HepG2 (cell line): ENCODE results near the gene ZDHHC19. TPM values are rescaled to one million over a fixed set of nuclear protein-coding genes. Genes with fewer than 3 reads are reported as not detected.

Experiments used
- ADNP ChIP-seq: sonication (generic); formaldehyde crosslinking; IDR thresholded peaks from 2 replicates; pipeline ENCODE4 v1.4.0; 2020; ENCODE audit warnings: missing genetic modification reagents
- ATF7-NPFF ChIP-seq: sonication (generic); formaldehyde crosslinking; IDR thresholded peaks from 2 replicates; pipeline ENCODE4 v1.8.1; 2023; ENCODE audit warnings: mild to moderate bottlenecking, low read depth, missing genetic modification reagents, moderate library complexity
- CHCHD3 ChIP-seq: sonication (generic); formaldehyde crosslinking; IDR thresholded peaks from 2 replicates; pipeline ENCODE4 v1.8.0; 2022; ENCODE audit warnings: mild to moderate bottlenecking, missing genetic modification reagents, moderate library complexity
- HHEX ChIP-seq: IDR thresholded peaks from 2 replicates; pipeline ENCODE4 v1.6.1; 2016; ENCODE audit warnings: control low read depth
- HOXA9 ChIP-seq: sonication (generic); formaldehyde crosslinking; IDR thresholded peaks from 2 replicates; pipeline ENCODE4 v1.8.1; 2022; ENCODE audit warnings: missing genetic modification reagents, mild to moderate bottlenecking, moderate library complexity, borderline replicate concordance
- KDM2A ChIP-seq: sonication (generic); formaldehyde crosslinking; IDR thresholded peaks from 2 replicates; pipeline ENCODE4 v1.4.0; 2020; ENCODE audit warnings: low read depth, missing genetic modification reagents, borderline replicate concordance
- MED8 ChIP-seq: sonication (generic); formaldehyde crosslinking; IDR thresholded peaks from 2 replicates; pipeline ENCODE4 v1.8.1; 2023; ENCODE audit warnings: mild to moderate bottlenecking, missing genetic modification reagents; ENCODE audit not compliant: insufficient replicate concordance
- MIER3 ChIP-seq: IDR thresholded peaks from 2 replicates; pipeline ENCODE4 v1.6.1; 2016; ENCODE audit warnings: missing compliant biosample characterization, borderline replicate concordance
- NFE2L2 ChIP-seq: fragments of 150-350 bp; IDR thresholded peaks from 2 replicates; pipeline ENCODE4 v1.6.1; 2014; ENCODE audit warnings: low read length
- NFIC ChIP-seq: IDR thresholded peaks from 2 replicates; pipeline ENCODE4 v1.6.1; 2012; ENCODE audit warnings: mild to moderate bottlenecking, low read length, inconsistent platforms
- NR2F6 ChIP-seq, 2 experiments: IDR thresholded peaks; 2 replicates each; pipeline ENCODE4 v1.6.1; 2016; ENCODE audit warnings: antibody characterized with exemption in 1 of 2, mild to moderate bottlenecking in 1 of 2
- ONECUT2 ChIP-seq: sonication (generic); formaldehyde crosslinking; IDR thresholded peaks from 2 replicates; pipeline ENCODE4 v1.4.0; 2020; ENCODE audit warnings: missing genetic modification reagents
- PRMT3 ChIP-seq: sonication (generic); formaldehyde crosslinking; IDR thresholded peaks from 2 replicates; pipeline ENCODE4 v1.8.1; 2022; ENCODE audit warnings: low read depth, mild to moderate bottlenecking, moderate library complexity, missing genetic modification reagents, borderline replicate concordance
- PRPF4 ChIP-seq: fragments of 200-400 bp; formaldehyde crosslinking; IDR thresholded peaks from 2 replicates; pipeline ENCODE4 v1.6.1; 2016; ENCODE audit warnings: low read length, low read depth; ENCODE audit not compliant: poor library complexity, severe bottlenecking
- SMARCE1 ChIP-seq: fragments of 450-650 bp; IDR thresholded peaks from 2 replicates; pipeline ENCODE4 v1.6.1; 2017; ENCODE audit warnings: borderline replicate concordance
- TOE1 ChIP-seq: sonication (generic); formaldehyde crosslinking; IDR thresholded peaks from 2 replicates; pipeline ENCODE4 v1.4.0; 2020; ENCODE audit warnings: mild to moderate bottlenecking, missing genetic modification reagents
- U2AF2 ChIP-seq: fragments of 200-400 bp; formaldehyde crosslinking; IDR thresholded peaks from 2 replicates; pipeline ENCODE4 v1.6.1; 2017; ENCODE audit warnings: low read depth, mild to moderate bottlenecking, low read length
- ZNF496 ChIP-seq: sonication (generic); formaldehyde crosslinking; IDR thresholded peaks from 2 replicates; pipeline ENCODE4 v1.8.1; 2023; ENCODE audit warnings: mild to moderate bottlenecking, moderate library complexity, missing genetic modification reagents; ENCODE audit not compliant: insufficient replicate concordance
- ZNF607 ChIP-seq: sonication (generic); formaldehyde crosslinking; IDR thresholded peaks from 2 replicates; pipeline ENCODE4 v1.5.1; 2020; ENCODE audit warnings: missing genetic modification reagents, mild to moderate bottlenecking, borderline replicate concordance
- ZNF670 ChIP-seq: sonication (generic); formaldehyde crosslinking; IDR thresholded peaks from 2 replicates; pipeline ENCODE4 v1.8.0; 2022; ENCODE audit warnings: mild to moderate bottlenecking, missing genetic modification reagents, borderline replicate concordance
- ZNF772 ChIP-seq: sonication (generic); formaldehyde crosslinking; IDR thresholded peaks from 2 replicates; pipeline ENCODE4 v1.5.0; 2020; ENCODE audit warnings: mild to moderate bottlenecking, missing genetic modification reagents
- ZSCAN9 ChIP-seq: IDR thresholded peaks from 2 replicates; pipeline ENCODE4 v1.6.1; 2016; ENCODE audit warnings: borderline replicate concordance
- polyA plus RNA-seq, 8 experiments: library from polyadenylated mRNA; depleted of rRNA in 3 of 8; stranded (reverse) in 7 of 8; unstranded in 1 of 8; fragments of >200 nt; fragmentation: Illumina TruSeq in 4 of 8; extraction: Trizol in 4 of 8; gene quantifications; 2 replicates each; pipeline versions ENCODE4 v1.2.1 to v1.2.3, GENCODE V29; 2011 to 2016; ENCODE audit warnings: low read depth in 4 of 8, missing spikeins in 1 of 8, mixed read lengths in 1 of 8; ENCODE audit not compliant: insufficient read depth in 1 of 8
- total RNA-seq, 5 experiments: library from RNA; depleted of rRNA; stranded (reverse); fragments of >200 nt; fragmentation: Illumina TruSeq; extraction: Trizol; gene quantifications; 2 replicates each; pipeline ENCODE4 v1.2.3, GENCODE V29; 2016; ENCODE audit warnings: low read depth in 1 of 5
- TF ChIP-seq, protein P1 (sequence below): sonication (generic); formaldehyde crosslinking; IDR thresholded peaks from 2 replicates; pipeline ENCODE4 v1.8.1; 2023; ENCODE audit warnings: mild to moderate bottlenecking, missing genetic modification reagents
- TF ChIP-seq, protein P2 (sequence below), 2 experiments: sonication (generic) in 1 of 2; formaldehyde crosslinking in 1 of 2; IDR thresholded peaks; 2 replicates each; pipeline versions ENCODE4 v1.5.1 to v1.6.1; 2011 to 2020; ENCODE audit warnings: borderline replicate concordance in 1 of 2, low read depth in 1 of 2, low read length in 1 of 2, mild to moderate bottlenecking in 1 of 2, missing genetic modification reagents in 1 of 2, moderate library complexity in 1 of 2

Gene ZDHHC19
- total and polyA plus RNA-seq, 2 of the 13 experiments (the other 11 are each of a cell fraction or from before 2014, with no cell fraction given) = 0.22 to 0.53 TPM

DNA sequence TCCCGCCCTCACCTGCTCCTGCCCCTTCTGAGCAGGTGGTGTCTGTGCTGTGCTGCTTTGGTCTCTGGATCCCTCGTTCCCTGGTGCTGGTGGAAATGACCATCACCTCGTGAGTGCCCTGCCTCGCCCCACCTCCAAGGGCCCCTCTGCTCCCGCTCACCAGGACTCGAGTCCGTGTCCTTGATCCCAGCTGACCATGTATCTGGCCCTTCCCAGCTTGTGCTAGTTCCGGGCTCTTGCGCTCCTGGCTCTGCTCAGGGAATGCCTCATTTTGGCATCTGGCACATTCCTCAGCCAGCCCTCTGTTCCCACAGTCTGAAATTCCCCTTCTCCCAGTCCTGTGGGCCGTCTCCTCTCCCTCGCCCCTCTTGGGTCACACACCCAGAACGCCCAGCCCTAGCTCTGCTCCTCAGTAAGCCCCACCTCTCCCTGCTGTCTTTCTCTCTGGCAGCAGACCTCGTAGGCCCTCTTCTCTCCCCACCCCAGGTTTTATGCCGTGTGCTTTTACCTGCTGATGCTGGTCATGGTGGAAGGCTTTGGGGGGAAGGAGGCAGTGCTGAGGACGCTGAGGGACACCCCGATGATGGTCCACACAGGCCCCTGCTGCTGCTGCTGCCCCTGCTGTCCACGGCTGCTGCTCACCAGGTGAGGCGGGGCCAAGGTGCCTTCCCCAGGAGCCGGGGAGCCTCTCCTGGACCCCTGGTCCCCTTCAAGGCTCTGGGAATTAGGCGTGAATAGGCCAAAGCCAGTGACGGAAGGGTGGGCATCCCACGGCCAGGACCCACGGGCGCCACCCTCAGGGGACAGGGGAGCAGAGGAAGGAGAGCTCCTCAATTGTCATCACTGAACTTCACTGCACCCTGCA is 16.7 kb upstream of the ZDHHC19 start (continued):
- TF ChIP-seq PRMT3 (CRISPR knock-in tag) (no peak), HHEX (CRISPR knock-in tag) (no peak), ZNF670 (CRISPR knock-in tag) (no peak), NFIC (no peak), U2AF2 (no peak), ZNF772 (CRISPR knock-in tag) (no peak; the same call in 1 of the 2 replicates), ATF7-NPFF (no peak), PRPF4 (no peak), CHCHD3 (CRISPR knock-in tag) (no peak), NFE2L2 (no peak), HOXA9 (no peak), TOE1 (CRISPR knock-in tag) (no peak), ZSCAN9 (CRISPR knock-in tag) (no peak), ONECUT2 (CRISPR knock-in tag) (no peak), MIER3 (CRISPR knock-in tag) (peak; percentile 83), KDM2A (CRISPR knock-in tag) (peak; percentile 40; the same call in 1 of the 2 replicates), MED8 (CRISPR knock-in tag) (no peak), ZNF607 (CRISPR knock-in tag) (peak; percentile 70; the same call in 1 of the 2 replicates), ADNP (0 out of 2 replicates have a peak, but pooled peaks have one; percentile 26), NR2F6 (IDR thresholded peaks at IDR 0.05) (peak; percentile 23; the same call in 1 of the 2 replicates), NR2F6 (CRISPR knock-in tag; IDR thresholded peaks at IDR 0.05) (peak; percentile 79), SMARCE1 (no peak), ZNF496 (CRISPR knock-in tag) (no peak)
- TF ChIP-seq, protein P1, sequence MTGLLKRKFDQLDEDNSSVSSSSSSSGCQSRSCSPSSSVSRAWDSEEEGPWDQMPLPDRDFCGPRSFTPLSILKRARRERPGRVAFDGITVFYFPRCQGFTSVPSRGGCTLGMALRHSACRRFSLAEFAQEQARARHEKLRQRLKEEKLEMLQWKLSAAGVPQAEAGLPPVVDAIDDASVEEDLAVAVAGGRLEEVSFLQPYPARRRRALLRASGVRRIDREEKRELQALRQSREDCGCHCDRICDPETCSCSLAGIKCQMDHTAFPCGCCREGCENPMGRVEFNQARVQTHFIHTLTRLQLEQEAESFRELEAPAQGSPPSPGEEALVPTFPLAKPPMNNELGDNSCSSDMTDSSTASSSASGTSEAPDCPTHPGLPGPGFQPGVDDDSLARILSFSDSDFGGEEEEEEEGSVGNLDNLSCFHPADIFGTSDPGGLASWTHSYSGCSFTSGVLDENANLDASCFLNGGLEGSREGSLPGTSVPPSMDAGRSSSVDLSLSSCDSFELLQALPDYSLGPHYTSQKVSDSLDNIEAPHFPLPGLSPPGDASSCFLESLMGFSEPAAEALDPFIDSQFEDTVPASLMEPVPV = no peak
- TF ChIP-seq, protein P2, sequence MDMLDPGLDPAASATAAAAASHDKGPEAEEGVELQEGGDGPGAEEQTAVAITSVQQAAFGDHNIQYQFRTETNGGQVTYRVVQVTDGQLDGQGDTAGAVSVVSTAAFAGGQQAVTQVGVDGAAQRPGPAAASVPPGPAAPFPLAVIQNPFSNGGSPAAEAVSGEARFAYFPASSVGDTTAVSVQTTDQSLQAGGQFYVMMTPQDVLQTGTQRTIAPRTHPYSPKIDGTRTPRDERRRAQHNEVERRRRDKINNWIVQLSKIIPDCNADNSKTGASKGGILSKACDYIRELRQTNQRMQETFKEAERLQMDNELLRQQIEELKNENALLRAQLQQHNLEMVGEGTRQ (IDR thresholded peaks at IDR 0.05; ENCODE audit: low read depth, low read length) = no peak
- TF ChIP-seq, protein P2 (CRISPR knock-in tag; IDR thresholded peaks at IDR 0.05; ENCODE audit: borderline replicate concordance) = no peak; the same call in 1 of the 2 replicates
